B cell (primary cell): ENCODE results near the gene SRA1. TPM values are rescaled to one million over a fixed set of nuclear protein-coding genes. Genes with fewer than 3 reads are reported as not detected.

Experiments
- ATAC-seq: fragments of 200-7000 bp; cut with Tn5 transposase; one replicate; pipeline ENCODE4 v1.10.0; 2021; ENCODE audit warnings: low read depth, mild to moderate bottlenecking, moderate number of reproducible peaks, moderate library complexity
- CTCF ChIA-PET: fragments of 350-600 bp; sonication (Branson Sonifier 250); formaldehyde crosslinking; loops from one replicate; lab custom pipeline; 2021; ENCODE audit warnings: antibody characterized with exemption, inconsistent platforms; lab: Charles Lee
- POLR2A ChIA-PET: fragments of 350-600 bp; sonication (Branson Sonifier 250); formaldehyde crosslinking; loops from one replicate; lab custom pipeline; 2021; ENCODE audit warnings: antibody characterized with exemption; lab: Charles Lee
- DNase-seq: peaks from one replicate; pipeline ENCODE4 v3.0.0; 2013
- H2AFZ ChIP-seq: 2 replicates; pipeline ENCODE4 v1.6.1; 2012; ENCODE audit warnings: mild to moderate bottlenecking, low read depth, low read length; ENCODE audit not compliant: insufficient read depth, poor library complexity, severe bottlenecking
- H3K27ac ChIP-seq, 2 donors: 1 replicate in 1 of 2; 2 replicates in 1 of 2; pipeline ENCODE4 v1.5.1; 2012 to 2013; ENCODE audit warnings: low read length in 2 of 2, mild to moderate bottlenecking in 2 of 2, moderate library complexity in 1 of 2
- H3K27me3 ChIP-seq, 4 experiments: fragments of 200-600 bp in 1 of 4; sonication (generic) in 1 of 4; replicated peaks in 1 of 4; 1 replicate in 2 of 4; 2 replicates in 2 of 4; pipeline versions ENCODE4 v1.6.1 to v1.7.0; 2013 to 2016; ENCODE audit warnings: low read length in 3 of 4, mild to moderate bottlenecking in 2 of 4, mixed read lengths in 1 of 4, moderate library complexity in 1 of 4; ENCODE audit not compliant: insufficient read depth in 4 of 4, control insufficient read depth in 3 of 4; ENCODE audit errors: control extremely low read depth in 1 of 4
- H3K36me3 ChIP-seq, 2 experiments: replicated peaks in 1 of 2; 1 replicate in 1 of 2; 2 replicates in 1 of 2; pipeline versions ENCODE4 v1.6.1 to v1.7.1; 2013; ENCODE audit warnings: low read length in 1 of 2; ENCODE audit not compliant: insufficient read depth in 2 of 2, control insufficient read depth in 1 of 2; ENCODE audit errors: control extremely low read depth in 1 of 2, extremely low read depth in 1 of 2
- H3K4me1 ChIP-seq, 2 donors: fragments of 200-600 bp in 1 of 2; sonication (generic) in 1 of 2; 1 replicate in 1 of 2; 2 replicates in 1 of 2; pipeline versions ENCODE4 v1.5.1 to v1.6.1; 2013 to 2017; ENCODE audit warnings: low read length in 2 of 2; ENCODE audit not compliant: control insufficient read depth in 2 of 2, insufficient read depth in 2 of 2
- H3K4me2 ChIP-seq: replicated peaks from 2 replicates; pipeline ENCODE3; 2012; ENCODE audit warnings: mild to moderate bottlenecking, low read depth, low read length; ENCODE audit not compliant: poor library complexity, severe bottlenecking
- H3K4me3 ChIP-seq, 5 experiments: fragments of 200-600 bp in 1 of 5; sonication (generic) in 1 of 5; 1 replicate in 3 of 5; 2 replicates in 2 of 5; pipeline versions ENCODE4 v1.5.1 to v1.7.0; 2011 to 2016; ENCODE audit warnings: low read length in 4 of 5, mild to moderate bottlenecking in 4 of 5, low read depth in 2 of 5, control low read depth in 1 of 5, moderate library complexity in 1 of 5; ENCODE audit not compliant: insufficient read depth in 1 of 5; ENCODE audit errors: control extremely low read depth in 1 of 5, extremely low read depth in 1 of 5
- H3K79me2 ChIP-seq: fragments of 200-600 bp; sonication (generic); one replicate; pipeline ENCODE4 v1.6.0; 2016; ENCODE audit warnings: low read length; ENCODE audit not compliant: control insufficient read depth, insufficient read depth
- H3K9ac ChIP-seq: fragments of 200-600 bp; sonication (generic); 2 replicates; pipeline ENCODE4 v1.6.1; 2017; ENCODE audit warnings: mild to moderate bottlenecking, low read length, moderate library complexity
- H3K9me3 ChIP-seq, 3 donors: one replicate each; pipeline versions ENCODE4 v1.6.1 to v1.7.1; 2013; ENCODE audit warnings: low read length in 2 of 3; ENCODE audit not compliant: control insufficient read depth in 2 of 3, insufficient read depth in 1 of 3; ENCODE audit errors: control extremely low read depth in 1 of 3
- H4K20me1 ChIP-seq: 2 replicates; pipeline ENCODE4 v1.6.0; 2012; ENCODE audit warnings: mild to moderate bottlenecking, low read length; ENCODE audit not compliant: insufficient read depth, control insufficient read depth, poor library complexity, severe bottlenecking
- H3K27ac Mint-ChIP-seq: one replicate; pipeline ENCODE4 v1.8.0; 2021; ENCODE audit warnings: mixed read lengths
- H3K27me3 Mint-ChIP-seq: one replicate; pipeline ENCODE4 v1.8.0; 2021; ENCODE audit warnings: mixed read lengths
- H3K4me1 Mint-ChIP-seq: one replicate; pipeline ENCODE4 v1.8.0; 2021; ENCODE audit warnings: mixed read lengths
- H3K4me3 Mint-ChIP-seq: one replicate; pipeline ENCODE4 v1.8.0; 2021; ENCODE audit warnings: mixed read lengths
- H3K9me3 Mint-ChIP-seq: one replicate; pipeline ENCODE4 v1.8.0; 2022; ENCODE audit warnings: mixed read lengths; ENCODE audit not compliant: insufficient read depth
- CTCF ChIP-seq: fragments of 200-600 bp; IDR thresholded peaks from one replicate; pipeline ENCODE4 v1.8.0; 2022; ENCODE audit warnings: antibody characterized with exemption, mild to moderate bottlenecking
- EZH2 ChIP-seq: IDR thresholded peaks from 2 replicates; pipeline ENCODE4 v1.6.1; 2012; ENCODE audit warnings: borderline replicate concordance, low read depth, mild to moderate bottlenecking, moderate library complexity, low read length; ENCODE audit not compliant: insufficient read depth, poor library complexity, severe bottlenecking
- WGBS: methylation state at CpG from one replicate; pipeline ENCODE4 v1.1.5; 2013; ENCODE audit warnings: missing lambda C conversion rate; ENCODE audit not compliant: insufficient coverage; 5-methylcytosine and 5-hydroxymethylcytosine counted together
- intact Hi-C: fragments of 100-400 bp; cut with micrococcal nuclease; formaldehyde crosslinking; loops from one replicate; pipeline ENCODE4 v1.10.0; 2022
- polyA plus RNA-seq: library from polyadenylated mRNA; depleted of rRNA; stranded (reverse); fragments of >200 nt; gene quantifications from 2 replicates; pipeline ENCODE4 v1.2.3, GENCODE V29; 2012
- total RNA-seq, 2 donors: library from RNA; stranded (reverse); fragments of 120-200 nt in 1 of 2; gene quantifications; 1 replicate in 1 of 2; 2 replicates in 1 of 2; pipeline versions ENCODE4 v1.2.3 to v1.2.4, GENCODE V29; 2013 to 2022

Gene SRA1
- total and polyA plus RNA-seq, 2 donors (not counting 1 experiment from before 2014, with no cell fraction given), result 23.2 to 25.6 TPM

- peaks cover 11% of the 10 kb centered on the region for H3K27me3 Mint-ChIP-seq
- intact Hi-C loops, result no loop called here
- no peak overlapping the region for H3K27ac Mint-ChIP-seq
- Histone ChIP-seq H3K27ac (no peak overlapping the region), H3K27me3 (no peaks in the 10 kb centered on the region), H4K20me1 (no peaks in the 10 kb centered on the region), H3K36me3 (no peaks in the 10 kb centered on the region), H2AFZ (no peak overlapping the region), H3K4me1 (no peaks in the 10 kb centered on the region), H3K4me3 (no peak overlapping the region), H3K9me3 (no peaks in the 10 kb centered on the region), H3K4me2 (no peak overlapping the region), H3K79me2 (no peaks in the 10 kb centered on the region), H3K9ac (no peak overlapping the region)
- ChIA-PET CTCF (interaction anchor here (0.6 kb wide), 1 partner anchor 20 kb away, joined by 3 read pairs; no protein-coding TSS in a partner anchor), POLR2A (no interaction called here)
- no peak overlapping the region for H3K4me3 Mint-ChIP-seq
- ATAC-seq (no peak), DNase-seq (no peak)
- WGBS, result no CpG with 5 or more reads among the region's 2 CpGs
- no peaks in the 10 kb centered on the region for H3K4me1 Mint-ChIP-seq
- no peaks in the 10 kb centered on the region for H3K9me3 Mint-ChIP-seq
- TF ChIP-seq EZH2, result no peak
- TF ChIP-seq CTCF, result no peak
Measured at GRCh38 chr5:140576776-140577201, 19.5 kb upstream of the SRA1 start.

GRCh38 chr5:140575309-140575708 is 18.0 kb upstream of the SRA1 start:
- peaks cover 0 to 3% of the 10 kb centered on the region in 2 experiments for H3K36me3 ChIP-seq
- Mint-ChIP-seq H3K27me3 (peaks cover 2% of the 10 kb centered on the region), H3K9me3 (no peaks in the 10 kb centered on the region), H3K27ac (no peak overlapping the region), H3K4me3 (no peak overlapping the region), H3K4me1 (peaks cover under 1% of the 10 kb centered on the region)
- ChIA-PET CTCF (no interaction called here), POLR2A (no interaction called here)
- TF ChIP-seq CTCF (no peak), EZH2 (no peak)
- no peak overlapping the region for H3K4me3 ChIP-seq
- H3K27me3 ChIP-seq, result no peaks in the 10 kb centered on the region
- no peak overlapping the region for H2AFZ ChIP-seq
- no peak overlapping the region for H3K27ac ChIP-seq
- H3K9ac ChIP-seq, result no peak overlapping the region
- no peaks in the 10 kb centered on the region for H4K20me1 ChIP-seq
- DNase-seq (no peak), ATAC-seq (no peak)
- H3K4me1 ChIP-seq, result peaks cover 0 to under 1% of the 10 kb centered on the region in 2 donors
- WGBS, result 100% methylated on average over 3 of the region's 8 CpGs
- no peaks in the 10 kb centered on the region for H3K9me3 ChIP-seq
- intact Hi-C loops, result no loop called here
- H3K79me2 ChIP-seq, result peaks cover 4% of the 10 kb centered on the region
- no peak overlapping the region for H3K4me2 ChIP-seq
